ENCODE results near the gene GAPVD1.
A peak's percentile ranks its signal among the peaks of the same experiment; 100 is the strongest.
"Not testable (repeated sequence)": the region's sequence is repeated elsewhere in the genome, so short reads cannot be mapped to it uniquely, and the experiment has no call there.

The GAPVD1 gene

DNA sequence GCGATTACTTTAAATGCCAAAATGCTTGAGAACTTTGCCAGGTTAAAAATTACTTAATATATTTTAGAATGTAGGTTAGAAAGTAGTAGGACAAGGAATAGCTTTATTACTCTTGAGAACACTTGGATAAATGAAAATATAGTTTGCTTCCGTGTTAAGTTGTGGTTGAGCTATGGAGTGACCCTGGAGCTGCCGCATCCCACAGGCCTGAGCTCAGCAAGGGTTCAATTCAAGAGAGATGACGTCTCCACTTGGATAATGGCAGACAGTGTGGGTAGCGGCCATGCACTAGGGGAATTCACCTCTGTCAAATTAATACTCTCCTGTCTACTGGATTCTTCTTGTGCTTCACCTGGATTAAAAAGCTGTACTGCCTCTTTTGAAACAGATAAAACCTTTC lies 105.0 kb downstream of the GAPVD1 start:
- no peak for DNase-seq (ENCODE audit: low read depth in 3 of 3, low spot score in 1 of 3)

GRCh38 chr9:125370786-125371185 lies 109.2 kb downstream of the GAPVD1 start:
- DNase-seq (ENCODE audit: low read depth in 3 of 3, low spot score in 1 of 3) = no peak

DNA sequence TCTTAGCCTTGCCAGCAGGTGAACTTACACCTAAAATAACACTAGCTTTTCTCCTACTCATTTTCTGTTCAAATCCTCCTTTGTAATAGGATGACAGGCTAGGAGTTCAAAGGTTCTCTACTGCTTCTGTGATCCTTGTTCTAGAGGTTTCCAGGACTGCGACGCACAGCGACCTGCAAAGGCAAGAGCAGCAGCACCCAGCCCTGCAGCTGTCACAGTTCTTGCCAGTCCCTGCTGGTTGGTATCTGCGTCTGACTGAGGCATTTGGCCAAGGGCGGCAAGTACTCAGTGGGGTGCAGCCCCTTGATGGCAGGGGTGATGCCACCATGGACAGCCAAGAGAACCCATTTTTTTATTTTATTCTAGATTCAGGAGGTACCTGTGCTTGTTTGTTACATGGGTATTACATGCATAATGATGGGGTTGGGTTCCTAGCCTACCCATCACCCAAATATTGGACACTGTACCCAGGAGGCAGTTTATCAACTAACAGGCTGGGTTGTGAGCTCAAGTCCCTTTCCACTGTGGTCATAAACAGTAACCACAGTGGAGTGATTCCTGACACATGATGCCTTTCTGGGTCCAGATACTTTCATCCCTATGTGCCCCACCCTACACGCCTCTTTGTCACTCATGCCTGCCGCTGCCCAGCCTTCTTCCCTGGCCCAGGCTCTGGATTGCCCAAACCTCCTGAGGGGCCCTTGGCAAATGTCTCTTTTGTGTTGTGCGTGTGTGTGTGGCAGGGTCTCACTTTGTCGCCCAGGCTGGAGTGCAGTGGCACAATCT lies 111.0 kb downstream of the GAPVD1 start:
- DNase-seq (ENCODE audit: low read depth in 3 of 3, low spot score in 1 of 3) = no peak

- DNase-seq (ENCODE audit: low read depth in 3 of 3, low spot score in 1 of 3) = peak; percentile 18 to 29 (median 26)
Measured at GRCh38 chr9:125374443-125375309, 113.0 kb downstream of the GAPVD1 start.

GRCh38 chr9:125375820-125376219 lies 114.2 kb downstream of the GAPVD1 start:
- no peak for DNase-seq (ENCODE audit: low read depth in 3 of 3, low spot score in 1 of 3)

DNA sequence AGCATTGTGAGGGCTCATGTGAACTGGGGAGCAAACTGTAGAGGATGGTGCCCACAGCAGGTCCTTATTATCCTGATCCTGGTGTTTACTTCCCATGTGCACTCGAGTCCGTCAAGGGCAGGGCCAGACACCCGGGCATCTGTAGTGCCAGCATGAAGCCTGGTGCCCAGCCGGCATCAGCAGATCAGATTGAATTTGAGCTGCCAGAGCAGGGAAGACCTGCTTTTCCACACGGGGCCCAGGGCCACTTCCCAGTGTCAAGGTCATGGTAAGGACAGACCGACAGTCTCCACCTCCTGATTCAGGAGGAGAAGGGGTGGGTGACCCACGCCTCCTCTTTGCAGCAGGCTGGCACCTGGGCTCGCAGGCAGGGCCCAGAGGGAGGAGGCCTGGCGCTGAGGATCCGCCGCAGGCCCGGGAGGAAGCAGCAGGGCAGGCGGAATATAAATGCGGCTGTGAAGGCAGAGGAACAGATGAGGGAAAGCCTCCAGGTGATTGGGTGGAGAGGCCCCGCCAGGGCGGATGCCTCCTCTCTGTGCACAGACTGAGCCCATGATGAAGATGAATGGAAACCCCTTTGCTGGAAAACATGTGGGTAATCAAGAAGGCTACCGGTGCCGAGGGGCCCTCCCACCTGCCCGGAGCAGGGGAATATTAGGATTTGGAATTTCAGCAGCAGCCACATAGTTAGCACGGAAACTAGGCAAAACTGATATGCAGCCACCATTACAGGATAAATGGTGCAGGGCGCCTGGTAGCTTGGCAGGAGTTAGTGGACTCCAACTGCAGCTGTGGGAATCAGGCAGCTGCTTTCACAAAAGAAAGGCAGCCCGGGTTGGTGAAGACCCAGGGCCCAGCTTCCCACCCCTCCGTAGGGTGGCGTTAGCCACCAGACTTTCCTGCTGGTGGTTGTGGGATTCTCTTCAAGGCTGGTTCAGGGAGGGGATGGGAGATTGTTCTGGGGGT lies 114.9 kb downstream of the GAPVD1 start:
- DNase-seq (ENCODE audit: low read depth in 3 of 3, low spot score in 1 of 3) = no peak

GRCh38 chr9:125377584-125378250 lies 116.1 kb downstream of the GAPVD1 start:
- DNase-seq (ENCODE audit: low read depth in 3 of 3, low spot score in 1 of 3) = no peak

- no peak for DNase-seq (ENCODE audit: low read depth in 3 of 3, low spot score in 1 of 3)
Measured at GRCh38 chr9:125378778-125379177, 117.2 kb downstream of the GAPVD1 start.

GRCh38 chr9:125379208-125379607 lies 117.6 kb downstream of the GAPVD1 start:
- DNase-seq (ENCODE audit: low read depth in 3 of 3, low spot score in 1 of 3) = no peak

DNA sequence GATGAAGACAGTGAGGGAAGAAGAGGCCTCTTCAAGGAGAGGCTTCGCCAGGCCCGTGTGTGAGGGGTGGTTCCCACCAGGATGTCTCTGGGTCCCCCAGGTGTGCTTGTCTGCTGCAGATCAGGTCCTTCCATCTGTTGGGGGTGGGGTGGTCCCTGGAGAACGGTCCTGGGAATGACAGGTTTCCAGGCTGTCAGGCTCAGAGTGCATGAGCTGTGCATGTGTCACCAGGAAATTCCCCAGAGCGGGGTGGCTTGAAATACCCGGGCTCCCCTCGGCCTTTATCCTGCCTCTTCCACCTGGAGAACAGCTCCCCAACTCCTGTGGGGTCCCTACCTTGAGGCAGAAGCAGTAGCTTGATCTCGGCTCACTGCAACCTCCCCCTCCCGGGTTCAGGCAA lies 118.8 kb downstream of the GAPVD1 start:
- DNase-seq (ENCODE audit: low read depth in 3 of 3, low spot score in 1 of 3) = no peak

DNA sequence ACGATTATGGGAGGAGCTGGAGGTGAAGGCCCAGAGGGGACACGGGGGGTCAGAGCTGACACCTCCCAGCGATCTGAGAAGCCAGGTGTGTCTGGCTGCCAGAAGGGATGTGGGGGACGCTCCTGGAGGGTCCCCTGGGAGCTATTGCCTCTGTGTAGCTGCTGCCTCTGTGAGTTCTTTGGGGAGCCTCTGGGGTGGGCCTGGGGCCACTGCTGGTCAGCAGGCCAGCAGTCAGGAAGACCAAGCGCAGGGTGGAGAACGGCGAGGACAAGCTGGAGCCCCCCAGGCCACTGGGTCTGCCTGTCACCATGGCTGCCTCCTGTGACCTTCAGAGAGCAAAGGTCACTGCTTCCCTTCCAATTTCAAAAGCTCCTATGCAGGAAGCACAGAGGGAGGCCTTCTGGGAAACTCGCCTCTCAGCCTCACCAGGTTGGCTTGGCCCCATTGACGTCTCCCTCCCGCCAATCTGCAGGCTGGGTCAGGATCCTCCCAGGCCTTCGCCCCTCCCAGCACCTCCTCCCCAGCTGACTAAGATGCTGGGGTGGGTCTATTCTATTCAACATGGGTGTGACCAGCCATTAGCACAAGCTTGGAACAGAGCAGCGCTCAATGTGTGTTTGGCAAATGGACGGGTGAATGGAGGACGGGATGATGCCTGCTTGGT lies 126.4 kb downstream of the GAPVD1 start:
- no peak for DNase-seq (ENCODE audit: low read depth in 3 of 3, low spot score in 1 of 3)

- DNase-seq (ENCODE audit: low read depth in 3 of 3, low spot score in 1 of 3) = no peak
Measured at GRCh38 chr9:125388978-125389377, 127.4 kb downstream of the GAPVD1 start.

DNA sequence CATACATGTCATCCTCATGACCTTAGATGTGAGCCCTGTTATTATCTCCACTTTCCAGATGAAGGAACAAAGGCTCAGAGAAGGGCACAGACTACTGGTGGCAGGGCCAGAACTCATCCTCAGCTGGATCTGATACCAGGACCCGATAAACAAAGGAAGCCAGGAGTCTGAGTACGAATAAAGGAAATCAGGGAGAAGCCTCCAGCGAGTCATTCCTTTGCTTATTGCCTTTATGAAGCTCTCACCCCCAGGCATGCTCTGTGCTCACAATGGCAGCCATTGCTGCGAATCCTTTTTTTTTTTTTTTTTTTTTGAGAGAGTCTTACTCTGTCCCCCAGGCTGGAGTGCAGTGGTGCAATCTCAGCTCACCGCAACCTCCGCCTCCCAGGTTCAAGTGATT lies 130.1 kb downstream of the GAPVD1 start:
- no peak for DNase-seq (ENCODE audit: low read depth in 3 of 3, low spot score in 1 of 3)

- DNase-seq (ENCODE audit: low read depth in 3 of 3, low spot score in 1 of 3) = no peak
Measured at GRCh38 chr9:125393426-125393825, 131.8 kb downstream of the GAPVD1 start.

GRCh38 chr9:125396799-125397198 lies 135.2 kb downstream of the GAPVD1 start:
- DNase-seq (ENCODE audit: low read depth in 3 of 3, low spot score in 1 of 3) = no peak

DNA sequence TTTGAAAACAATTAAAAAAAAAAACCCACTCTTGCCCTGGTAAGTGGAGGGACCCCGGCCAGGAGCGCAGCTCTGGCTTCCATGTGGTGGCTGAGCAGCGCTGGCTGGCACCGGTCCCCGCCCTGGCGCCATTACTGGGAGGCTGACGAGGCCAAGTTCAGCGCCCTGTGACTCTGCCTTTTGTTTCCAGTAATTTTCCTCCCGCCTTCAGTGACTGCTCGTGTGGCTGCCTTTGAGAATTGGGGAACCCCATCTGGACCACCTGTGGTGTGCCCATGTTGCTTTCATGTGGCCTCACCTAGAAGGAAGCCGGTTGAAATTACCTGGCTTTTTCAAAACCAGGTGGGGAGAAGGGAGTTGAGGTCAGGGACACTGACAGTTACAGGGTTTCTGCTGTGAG lies 136.1 kb downstream of the GAPVD1 start:
- no peak for DNase-seq (ENCODE audit: low read depth in 3 of 3, low spot score in 1 of 3)

- no peak for DNase-seq (ENCODE audit: low read depth in 3 of 3, low spot score in 1 of 3)
Measured at GRCh38 chr9:125398243-125398642, 136.6 kb downstream of the GAPVD1 start.

DNA sequence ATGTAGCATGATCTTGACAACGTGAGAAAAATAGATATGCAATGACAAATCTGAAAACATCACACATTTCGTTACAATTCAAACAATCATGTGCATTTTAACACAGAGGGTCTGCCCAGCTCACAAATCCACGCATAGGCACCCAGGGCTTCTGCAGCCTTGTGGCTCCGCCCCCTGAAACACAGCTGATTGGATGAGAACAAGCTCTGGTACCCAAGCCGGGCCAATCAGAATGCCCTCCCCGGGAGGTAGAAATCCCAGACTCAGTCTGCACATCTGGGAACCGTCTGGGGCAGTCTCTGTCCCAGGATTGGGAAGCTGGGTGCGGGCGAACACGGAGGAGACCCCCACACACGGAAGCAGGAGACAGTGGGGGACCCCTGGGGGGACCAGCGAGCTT lies 137.5 kb downstream of the GAPVD1 start:
- DNase-seq (ENCODE audit: low read depth in 3 of 3, low spot score in 1 of 3) = no peak

GRCh38 chr9:125399666-125400065 lies 138.0 kb downstream of the GAPVD1 start:
- DNase-seq (ENCODE audit: low read depth in 3 of 3, low spot score in 1 of 3) = no peak

- not testable (repeated sequence) for DNase-seq (ENCODE audit: low read depth in 3 of 3, low spot score in 1 of 3)
Measured at GRCh38 chr9:125400232-125400631, 138.6 kb downstream of the GAPVD1 start.

Data from stimulated activated CD4-positive, alpha-beta T cell treated with anti-CD3 and anti-CD28 coated beads, TNF-alpha, amount 100 ng/mL, for 1 hour (primary cell).